PC-3 (cell line): ENCODE measurements around the gene VEGFA. TPM values are rescaled to one million over a fixed set of nuclear protein-coding genes. Genes with fewer than 3 reads are reported as not detected.

Experiments used
- ATAC-seq: fragments of 200-7000 bp; cut with Tn5 transposase; 2 replicates; pipeline ENCODE4 v1.9.1; 2020; ENCODE audit warnings: mild to moderate bottlenecking, moderate library complexity
- BruUV-seq: library from RNA; stranded (reverse); fragments of 400-500 nt; replicated peaks from 2 replicates; lab custom pipeline; 2021; lab: Mats Ljungman, UMichigan
- CTCF ChIA-PET: fragments of 300-600 bp; sonication (Branson Sonifier 250); formaldehyde crosslinking; loops from one replicate; lab custom pipeline; 2022; ENCODE audit warnings: antibody characterized with exemption; lab: Charles Lee
- POLR2A ChIA-PET: fragments of 300-600 bp; sonication (Branson Sonifier 250); formaldehyde crosslinking; loops from one replicate; lab custom pipeline; 2022; ENCODE audit warnings: antibody characterized with exemption; ENCODE audit not compliant: unreplicated experiment; lab: Charles Lee
- DNase-seq: peaks from one replicate; pipeline ENCODE4 v3.0.0-alpha.2; 2015
- H2AFZ ChIP-seq: fragments of 300-600 bp; sonication (generic); 2 replicates; pipeline ENCODE4 v1.6.0; 2016; ENCODE audit warnings: antibody characterized with exemption, low read length
- H3F3A ChIP-seq: fragments of 300-600 bp; sonication (generic); one replicate; pipeline ENCODE4 v1.6.0; 2017; ENCODE audit warnings: antibody characterized with exemption, low read length, control low read depth, mild to moderate bottlenecking; ENCODE audit not compliant: unreplicated experiment
- H3K27ac ChIP-seq: fragments of 300-600 bp; sonication (generic); 2 replicates; pipeline ENCODE4 v1.5.1; 2016; ENCODE audit warnings: mild to moderate bottlenecking, low read length
- H3K27me3 ChIP-seq: fragments of 300-600 bp; sonication (generic); 2 replicates; pipeline ENCODE4 v1.6.1; 2016; ENCODE audit warnings: low read length, mixed read lengths
- H3K36me3 ChIP-seq: fragments of 300-600 bp; sonication (generic); 2 replicates; pipeline ENCODE4 v1.6.1; 2016; ENCODE audit warnings: low read depth, mixed run types, low read length, mixed read lengths
- H3K4me1 ChIP-seq: fragments of 300-600 bp; sonication (generic); 2 replicates; pipeline ENCODE4 v1.5.1; 2016; ENCODE audit warnings: low read length; ENCODE audit not compliant: insufficient read depth
- H3K4me2 ChIP-seq: fragments of 300-600 bp; sonication (generic); 2 replicates; pipeline ENCODE4 v1.6.0; 2016; ENCODE audit warnings: low read length
- H3K4me3 ChIP-seq: fragments of 300-600 bp; sonication (generic); 2 replicates; pipeline ENCODE4 v1.5.1; 2016; ENCODE audit warnings: mild to moderate bottlenecking, low read length, mixed read lengths
- H3K79me2 ChIP-seq: fragments of 300-600 bp; sonication (generic); 2 replicates; pipeline ENCODE4 v1.6.1; 2017; ENCODE audit warnings: low read length, mixed read lengths
- H3K9ac ChIP-seq: fragments of 300-600 bp; sonication (generic); 2 replicates; pipeline ENCODE4 v1.6.0; 2016; ENCODE audit warnings: mild to moderate bottlenecking, low read length
- H3K9me2 ChIP-seq: fragments of 300-600 bp; sonication (generic); replicated peaks from 2 replicates; pipeline ENCODE4 v1.6.1; 2016; ENCODE audit warnings: mixed run types, low read length, mixed read lengths
- H3K9me3 ChIP-seq: fragments of 300-600 bp; sonication (generic); 2 replicates; pipeline ENCODE4 v1.6.1; 2016; ENCODE audit warnings: low read length, mixed read lengths
- H4K20me1 ChIP-seq: fragments of 300-600 bp; sonication (generic); 2 replicates; pipeline ENCODE4 v1.6.1; 2016; ENCODE audit warnings: low read length, mixed read lengths
- EZH2 ChIP-seq: fragments of 300-600 bp; sonication (generic); IDR thresholded peaks from one replicate; pipeline ENCODE4 v1.6.1; 2017; ENCODE audit warnings: antibody characterized with exemption, mild to moderate bottlenecking, low read length; ENCODE audit not compliant: unreplicated experiment
- EZH2phosphoT487 ChIP-seq: fragments of 300-600 bp; sonication (generic); IDR thresholded peaks from 2 replicates; pipeline ENCODE4 v1.6.1; 2018; ENCODE audit warnings: mild to moderate bottlenecking, antibody characterized with exemption, low read length, borderline replicate concordance
- intact Hi-C: fragments of 100-400 bp; cut with micrococcal nuclease; formaldehyde crosslinking; loops from 2 replicates; pipeline ENCODE4 v1.9.0; 2023
- total RNA-seq: library from RNA; depleted of rRNA; stranded (reverse); fragments of >200 nt; gene quantifications from 2 replicates; pipeline ENCODE4 v1.2.3, GENCODE V29; 2014
- TF ChIP-seq, protein P1 (sequence below): fragments of 300-600 bp; sonication (generic); conservative IDR thresholded peaks from 2 replicates; pipeline ENCODE4 v1.5.1; 2017; ENCODE audit warnings: antibody characterized with exemption, low read depth, mild to moderate bottlenecking, low read length

Gene VEGFA
- total RNA-seq, 1 experiment from 2014 or later: 146 TPM

DNA sequence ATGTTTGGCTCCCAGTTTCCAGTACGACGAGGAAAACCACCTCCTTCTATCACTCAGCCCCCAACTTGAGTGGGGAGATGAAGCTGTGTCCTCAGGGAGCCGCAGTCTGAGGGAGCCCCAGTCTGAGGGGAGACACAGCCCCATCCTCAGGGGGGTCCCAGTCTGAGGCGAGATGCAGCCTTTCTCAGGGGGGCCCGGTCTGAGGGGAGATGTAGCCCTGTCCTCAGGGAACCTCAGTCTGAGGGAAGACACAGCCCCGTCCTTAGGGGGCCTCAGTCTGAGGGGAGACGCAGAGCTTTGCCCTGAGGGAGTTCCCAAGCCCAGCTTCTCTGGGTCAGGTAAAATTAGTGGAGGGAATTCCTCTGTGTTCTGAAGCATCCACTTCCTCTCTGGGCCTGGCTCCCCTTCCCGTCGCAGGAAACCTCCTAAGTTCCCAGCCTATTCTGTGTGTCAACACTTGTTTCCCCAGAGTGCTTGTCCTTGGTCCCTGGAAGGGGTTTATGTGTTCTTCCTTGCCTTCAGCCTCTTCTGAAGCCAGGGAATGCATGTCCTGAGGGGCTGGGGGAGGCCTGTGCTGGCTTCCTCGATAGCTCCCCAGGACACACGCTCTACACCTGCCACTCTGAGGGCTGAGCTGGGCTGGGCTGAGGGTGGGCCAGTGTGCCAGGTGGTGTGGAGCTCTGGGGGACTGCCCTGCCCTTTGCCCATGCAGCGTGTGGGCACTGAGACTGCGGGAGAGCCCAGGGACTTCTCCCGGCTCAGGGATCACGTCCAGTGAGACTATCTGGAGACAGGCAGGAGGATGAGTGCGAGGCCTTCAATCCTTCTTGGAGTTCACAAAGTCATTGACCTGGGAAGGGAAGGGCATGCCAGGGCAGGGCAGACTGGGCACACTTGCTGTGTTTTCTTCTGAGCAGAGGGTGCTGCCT is 55.4 kb downstream of the VEGFA start:
- no peak overlapping the region for H3K4me3 ChIP-seq
- H3F3A ChIP-seq: no peaks in the 10 kb centered on the region
- H4K20me1 ChIP-seq: no peaks in the 10 kb centered on the region
- H3K36me3 ChIP-seq: no peaks in the 10 kb centered on the region
- no peaks in the 10 kb centered on the region for H3K9me3 ChIP-seq
- H3K4me1 ChIP-seq: no peaks in the 10 kb centered on the region
- ATAC-seq: no peak
- BruUV-seq: no TSS peak
- ChIA-PET POLR2A (no interaction called here), CTCF (interaction anchor here (0.7 kb wide), 1 partner anchor 26 kb away, joined by 5 read pairs; no protein-coding TSS in a partner anchor)
- H3K79me2 ChIP-seq: no peaks in the 10 kb centered on the region
- H3K27ac ChIP-seq: no peak overlapping the region
- no peak for DNase-seq
- H3K27me3 ChIP-seq: no peaks in the 10 kb centered on the region
- no peaks in the 10 kb centered on the region for H3K9me2 ChIP-seq
- no peak overlapping the region for H3K9ac ChIP-seq
- intact Hi-C loops: no loop called here
- no peak overlapping the region for H3K4me2 ChIP-seq
- H2AFZ ChIP-seq: no peak overlapping the region
- TF ChIP-seq EZH2 (no peak), EZH2phosphoT487 (no peak)
- TF ChIP-seq, protein P1, sequence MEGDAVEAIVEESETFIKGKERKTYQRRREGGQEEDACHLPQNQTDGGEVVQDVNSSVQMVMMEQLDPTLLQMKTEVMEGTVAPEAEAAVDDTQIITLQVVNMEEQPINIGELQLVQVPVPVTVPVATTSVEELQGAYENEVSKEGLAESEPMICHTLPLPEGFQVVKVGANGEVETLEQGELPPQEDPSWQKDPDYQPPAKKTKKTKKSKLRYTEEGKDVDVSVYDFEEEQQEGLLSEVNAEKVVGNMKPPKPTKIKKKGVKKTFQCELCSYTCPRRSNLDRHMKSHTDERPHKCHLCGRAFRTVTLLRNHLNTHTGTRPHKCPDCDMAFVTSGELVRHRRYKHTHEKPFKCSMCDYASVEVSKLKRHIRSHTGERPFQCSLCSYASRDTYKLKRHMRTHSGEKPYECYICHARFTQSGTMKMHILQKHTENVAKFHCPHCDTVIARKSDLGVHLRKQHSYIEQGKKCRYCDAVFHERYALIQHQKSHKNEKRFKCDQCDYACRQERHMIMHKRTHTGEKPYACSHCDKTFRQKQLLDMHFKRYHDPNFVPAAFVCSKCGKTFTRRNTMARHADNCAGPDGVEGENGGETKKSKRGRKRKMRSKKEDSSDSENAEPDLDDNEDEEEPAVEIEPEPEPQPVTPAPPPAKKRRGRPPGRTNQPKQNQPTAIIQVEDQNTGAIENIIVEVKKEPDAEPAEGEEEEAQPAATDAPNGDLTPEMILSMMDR: no peak

DNA sequence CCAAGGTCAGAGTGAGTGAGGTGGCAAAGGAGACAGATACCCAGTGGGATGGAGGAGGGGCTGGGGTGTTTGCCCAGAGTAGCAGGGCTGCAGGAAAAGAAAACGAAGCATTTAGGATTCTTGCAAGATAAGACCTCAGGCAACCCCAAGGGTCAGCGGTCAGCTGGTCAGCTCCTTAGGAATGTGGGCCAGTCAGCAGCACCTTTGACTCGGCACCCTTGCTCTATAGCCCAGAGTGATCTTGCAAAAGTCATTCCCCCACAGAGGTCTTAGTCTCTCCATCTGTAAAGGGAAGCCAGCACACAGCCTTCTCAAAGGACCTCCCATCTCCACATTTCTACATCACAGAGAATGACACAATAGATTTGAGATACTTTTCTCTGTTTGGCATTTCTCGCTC is 56.7 kb downstream of the VEGFA start:
- CTCF ChIA-PET: no interaction called here
- H3K9me2 ChIP-seq: no peaks in the 10 kb centered on the region
- POLR2A ChIA-PET: no interaction called here
- no peaks in the 10 kb centered on the region for H3F3A ChIP-seq
- no peak for DNase-seq
- no peak overlapping the region for H3K9ac ChIP-seq
- no peaks in the 10 kb centered on the region for H3K9me3 ChIP-seq
- ATAC-seq: no peak
- intact Hi-C loops: no loop called here
- H3K27me3 ChIP-seq: no peaks in the 10 kb centered on the region
- no peak overlapping the region for H3K4me3 ChIP-seq
- no peaks in the 10 kb centered on the region for H3K4me1 ChIP-seq
- no peaks in the 10 kb centered on the region for H3K79me2 ChIP-seq
- H4K20me1 ChIP-seq: no peaks in the 10 kb centered on the region
- TF ChIP-seq EZH2phosphoT487 (no peak), EZH2 (no peak)
- TF ChIP-seq, protein P1: no peak
- H3K4me2 ChIP-seq: no peak overlapping the region
- BruUV-seq: no TSS peak
- no peak overlapping the region for H3K27ac ChIP-seq
- H3K36me3 ChIP-seq: no peaks in the 10 kb centered on the region
- no peak overlapping the region for H2AFZ ChIP-seq

DNA sequence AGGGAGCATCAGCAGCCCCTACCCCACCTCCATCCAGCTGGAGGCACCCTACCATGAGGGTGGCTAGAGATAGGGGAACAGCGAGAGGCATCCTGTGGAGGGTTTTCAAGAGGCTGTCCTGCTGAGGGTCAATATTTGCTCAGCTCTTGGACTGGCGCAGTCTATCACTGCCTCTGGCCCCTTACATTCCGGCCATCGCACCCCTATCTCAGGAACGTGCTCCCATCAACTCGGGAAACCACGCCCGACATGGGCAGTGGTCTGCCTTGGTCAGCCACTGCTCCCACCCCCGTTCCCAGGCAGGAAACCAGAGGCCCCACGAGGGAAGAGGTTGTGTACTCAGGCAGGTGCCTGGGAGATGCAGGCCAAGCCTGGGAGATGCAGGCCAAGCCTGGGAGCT is 57.9 kb downstream of the VEGFA start:
- ATAC-seq: no peak
- intact Hi-C loops: no loop called here
- POLR2A ChIA-PET: no interaction called here

More for the DNA sequence above, 57.9 kb downstream of the VEGFA start:
- DNase-seq: no peak
- Histone ChIP-seq H3K9me2 (no peaks in the 10 kb centered on the region), H4K20me1 (no peaks in the 10 kb centered on the region), H3K9me3 (no peaks in the 10 kb centered on the region), H3K4me2 (no peak overlapping the region), H2AFZ (no peak overlapping the region), H3K4me3 (no peak overlapping the region), H3K9ac (no peak overlapping the region), H3K4me1 (no peaks in the 10 kb centered on the region), H3K79me2 (no peaks in the 10 kb centered on the region), H3F3A (no peaks in the 10 kb centered on the region), H3K36me3 (no peaks in the 10 kb centered on the region), H3K27ac (no peak overlapping the region), H3K27me3 (no peaks in the 10 kb centered on the region)
- TF ChIP-seq, protein P1: no peak
- TF ChIP-seq EZH2phosphoT487: no peak
- no peak for TF ChIP-seq EZH2
- BruUV-seq: no TSS peak
- CTCF ChIA-PET: no interaction called here
